Measurements from ENCODE around the gene PIGU. TPM values are rescaled to one million over a fixed set of nuclear protein-coding genes. Genes with fewer than 3 reads are reported as not detected.

The PIGU gene
- total RNA-seq, 1 donor: 13.0 TPM

GRCh38 chr20:34629342-34629741 is 47.5 kb downstream of the PIGU start:
- H3K4me3 ChIP-seq (ENCODE audit: low read depth, low read length): no peak overlapping the region
- peak; percentile 66 for DNase-seq (ENCODE audit: low read depth)
- TF ChIP-seq CTCF (IDR thresholded peaks at IDR 0.05; ENCODE audit: insufficient read depth, low read depth, low read length): no peak

- no peak for TF ChIP-seq CTCF (IDR thresholded peaks at IDR 0.05; ENCODE audit: insufficient read depth, low read depth, low read length)
- H3K4me3 ChIP-seq (ENCODE audit: low read depth, low read length): no peak overlapping the region
- DNase-seq (ENCODE audit: low read depth): no peak
Observed at GRCh38 chr20:34628026-34628425, 48.9 kb downstream of the PIGU start.

GRCh38 chr20:34627458-34627857 is 49.4 kb downstream of the PIGU start:
- DNase-seq (ENCODE audit: low read depth): peak; percentile 44
- TF ChIP-seq CTCF (IDR thresholded peaks at IDR 0.05; ENCODE audit: insufficient read depth, low read depth, low read length): no peak
- H3K4me3 ChIP-seq (ENCODE audit: low read depth, low read length): no peak overlapping the region

GRCh38 chr20:34626992-34627391 is 49.9 kb downstream of the PIGU start:
- no peak overlapping the region for H3K4me3 ChIP-seq (ENCODE audit: low read depth, low read length)
- TF ChIP-seq CTCF (IDR thresholded peaks at IDR 0.05; ENCODE audit: insufficient read depth, low read depth, low read length): no peak
- no peak for DNase-seq (ENCODE audit: low read depth)

- H3K4me3 ChIP-seq (ENCODE audit: low read depth, low read length): no peak overlapping the region
- TF ChIP-seq CTCF (IDR thresholded peaks at IDR 0.05; ENCODE audit: insufficient read depth, low read depth, low read length): no peak
- DNase-seq (ENCODE audit: low read depth): no peak
Observed at GRCh38 chr20:34624629-34625028, 52.3 kb downstream of the PIGU start.

- TF ChIP-seq CTCF (IDR thresholded peaks at IDR 0.05; ENCODE audit: insufficient read depth, low read depth, low read length): no peak
- no peak for DNase-seq (ENCODE audit: low read depth)
- H3K4me3 ChIP-seq (ENCODE audit: low read depth, low read length): no peak overlapping the region
Observed at GRCh38 chr20:34622821-34623451, 54.0 kb downstream of the PIGU start.

Measured in fibroblast of villous mesenchyme (primary cell).